NCI-H2081 treated with DMSO at 0.1 percent for 48 hours (cell line): ENCODE results near the gene CFDP1.

Experiments used
- DNase-seq: peaks from one replicate; lab custom pipeline; 2025; lab: John Stamatoyannopoulos, UW

Gene CFDP1

GRCh38 chr16:75372236-75372856, 61.0 kb downstream of the CFDP1 start:
- no peak for DNase-seq

- DNase-seq: no peak
These were observed 62.1 kb downstream of the CFDP1 start for GRCh38 chr16:75371171-75371570.

- no peak for DNase-seq
These were observed 69.0 kb downstream of the CFDP1 start for GRCh38 chr16:75364286-75364791.

- DNase-seq: no peak
These were observed 70.5 kb downstream of the CFDP1 start for GRCh38 chr16:75362846-75363245.

GRCh38 chr16:75361936-75362335, 71.4 kb downstream of the CFDP1 start:
- no peak for DNase-seq

- DNase-seq: no peak
These were observed 79.1 kb downstream of the CFDP1 start for GRCh38 chr16:75354170-75354569.

- no peak for DNase-seq
These were observed 82.1 kb downstream of the CFDP1 start for GRCh38 chr16:75351183-75351582.

GRCh38 chr16:75345711-75346110, 87.6 kb downstream of the CFDP1 start:
- no peak for DNase-seq

- DNase-seq: no peak
These were observed 89.4 kb downstream of the CFDP1 start for GRCh38 chr16:75343941-75344340.

GRCh38 chr16:75343286-75343685, 90.0 kb downstream of the CFDP1 start:
- no peak for DNase-seq

GRCh38 chr16:75342308-75342811, 90.9 kb downstream of the CFDP1 start:
- DNase-seq: no peak

- DNase-seq: no peak
These were observed 91.6 kb downstream of the CFDP1 start for GRCh38 chr16:75341564-75342307.

GRCh38 chr16:75340741-75341491, 92.4 kb downstream of the CFDP1 start:
- no peak for DNase-seq

GRCh38 chr16:75337430-75337829, 95.9 kb downstream of the CFDP1 start:
- no peak for DNase-seq

- no peak for DNase-seq
These were observed 96.8 kb downstream of the CFDP1 start for GRCh38 chr16:75336521-75336920.

GRCh38 chr16:75333721-75334163, 99.6 kb downstream of the CFDP1 start:
- DNase-seq: no peak

GRCh38 chr16:75329943-75330342, 103.4 kb downstream of the CFDP1 start:
- DNase-seq: no peak

GRCh38 chr16:75326333-75326732, 107.0 kb downstream of the CFDP1 start:
- DNase-seq: no peak

- DNase-seq: no peak
These were observed 109.4 kb downstream of the CFDP1 start for GRCh38 chr16:75323933-75324332.

- DNase-seq: no peak
These were observed 110.1 kb downstream of the CFDP1 start for GRCh38 chr16:75323198-75323597.

GRCh38 chr16:75322740-75323139, 110.6 kb downstream of the CFDP1 start:
- DNase-seq: no peak

- no peak for DNase-seq
These were observed 112.9 kb downstream of the CFDP1 start for GRCh38 chr16:75320435-75320834.
